Upper lobe of right lung (tissue), 1 donor: Measurements from ENCODE around the gene HSPA4L. TPM values are rescaled to one million over a fixed set of nuclear protein-coding genes. Genes with fewer than 3 reads are reported as not detected.

Experiments
- ATAC-seq: fragments of 200-7000 bp; cut with Tn5 transposase; one replicate; pipeline ENCODE4 v1.9.1; 2020; ENCODE audit warnings: mild to moderate bottlenecking, moderate library complexity
- DNase-seq: peaks from one replicate; pipeline ENCODE4 v3.0.0-alpha.2; 2020
- H3K27ac ChIP-seq: fragments of 200-600 bp; one replicate; pipeline ENCODE4 v1.8.0; 2022
- H3K27me3 ChIP-seq: fragments of 200-600 bp; one replicate; pipeline ENCODE4 v1.8.0; 2022; ENCODE audit warnings: mild to moderate bottlenecking
- H3K36me3 ChIP-seq: fragments of 200-600 bp; one replicate; pipeline ENCODE4 v1.8.0; 2022
- H3K4me1 ChIP-seq: fragments of 200-600 bp; one replicate; pipeline ENCODE4 v1.8.0; 2022
- H3K4me3 ChIP-seq: fragments of 200-600 bp; one replicate; pipeline ENCODE4 v1.8.0; 2022; ENCODE audit warnings: mild to moderate bottlenecking
- H3K9me3 ChIP-seq: fragments of 200-600 bp; one replicate; pipeline ENCODE4 v1.8.0; 2022
- intact Hi-C: fragments of 100-400 bp; cut with DNase I; formaldehyde crosslinking; loops from one replicate; pipeline ENCODE4 v1.11.0; 2022
- total RNA-seq: library from RNA; stranded (reverse); fragmentation: NEBNext Ultra II Directional; extraction: Animal tissue kit (Norgen Biotek cat#: 25700); gene quantifications from one replicate; pipeline ENCODE4 v1.2.1, GENCODE V29; 2021
- TF ChIP-seq, protein P1 (sequence below): fragments of 200-600 bp; IDR thresholded peaks from one replicate; pipeline ENCODE4 v1.8.0; 2022; ENCODE audit warnings: antibody characterized with exemption
- donor health status: DM: no; HTN: yes; CAD: no; lungs with severe emphysema.

Gene HSPA4L
- total RNA-seq, 1 donor from 2014 or later, result 5.7 TPM

GRCh38 chr4:127771535-127772275, 10.4 kb upstream of the HSPA4L start:
- no peak for ATAC-seq
- Histone ChIP-seq H3K4me1 (no peaks in the 10 kb centered on the region), H3K27me3 (no peaks in the 10 kb centered on the region), H3K9me3 (no peaks in the 10 kb centered on the region), H3K36me3 (no peaks in the 10 kb centered on the region), H3K27ac (no peak overlapping the region), H3K4me3 (no peak overlapping the region)
- no peak for DNase-seq
- intact Hi-C loops, result no loop called here
- TF ChIP-seq, protein P1, sequence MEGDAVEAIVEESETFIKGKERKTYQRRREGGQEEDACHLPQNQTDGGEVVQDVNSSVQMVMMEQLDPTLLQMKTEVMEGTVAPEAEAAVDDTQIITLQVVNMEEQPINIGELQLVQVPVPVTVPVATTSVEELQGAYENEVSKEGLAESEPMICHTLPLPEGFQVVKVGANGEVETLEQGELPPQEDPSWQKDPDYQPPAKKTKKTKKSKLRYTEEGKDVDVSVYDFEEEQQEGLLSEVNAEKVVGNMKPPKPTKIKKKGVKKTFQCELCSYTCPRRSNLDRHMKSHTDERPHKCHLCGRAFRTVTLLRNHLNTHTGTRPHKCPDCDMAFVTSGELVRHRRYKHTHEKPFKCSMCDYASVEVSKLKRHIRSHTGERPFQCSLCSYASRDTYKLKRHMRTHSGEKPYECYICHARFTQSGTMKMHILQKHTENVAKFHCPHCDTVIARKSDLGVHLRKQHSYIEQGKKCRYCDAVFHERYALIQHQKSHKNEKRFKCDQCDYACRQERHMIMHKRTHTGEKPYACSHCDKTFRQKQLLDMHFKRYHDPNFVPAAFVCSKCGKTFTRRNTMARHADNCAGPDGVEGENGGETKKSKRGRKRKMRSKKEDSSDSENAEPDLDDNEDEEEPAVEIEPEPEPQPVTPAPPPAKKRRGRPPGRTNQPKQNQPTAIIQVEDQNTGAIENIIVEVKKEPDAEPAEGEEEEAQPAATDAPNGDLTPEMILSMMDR, result no peak

DNA sequence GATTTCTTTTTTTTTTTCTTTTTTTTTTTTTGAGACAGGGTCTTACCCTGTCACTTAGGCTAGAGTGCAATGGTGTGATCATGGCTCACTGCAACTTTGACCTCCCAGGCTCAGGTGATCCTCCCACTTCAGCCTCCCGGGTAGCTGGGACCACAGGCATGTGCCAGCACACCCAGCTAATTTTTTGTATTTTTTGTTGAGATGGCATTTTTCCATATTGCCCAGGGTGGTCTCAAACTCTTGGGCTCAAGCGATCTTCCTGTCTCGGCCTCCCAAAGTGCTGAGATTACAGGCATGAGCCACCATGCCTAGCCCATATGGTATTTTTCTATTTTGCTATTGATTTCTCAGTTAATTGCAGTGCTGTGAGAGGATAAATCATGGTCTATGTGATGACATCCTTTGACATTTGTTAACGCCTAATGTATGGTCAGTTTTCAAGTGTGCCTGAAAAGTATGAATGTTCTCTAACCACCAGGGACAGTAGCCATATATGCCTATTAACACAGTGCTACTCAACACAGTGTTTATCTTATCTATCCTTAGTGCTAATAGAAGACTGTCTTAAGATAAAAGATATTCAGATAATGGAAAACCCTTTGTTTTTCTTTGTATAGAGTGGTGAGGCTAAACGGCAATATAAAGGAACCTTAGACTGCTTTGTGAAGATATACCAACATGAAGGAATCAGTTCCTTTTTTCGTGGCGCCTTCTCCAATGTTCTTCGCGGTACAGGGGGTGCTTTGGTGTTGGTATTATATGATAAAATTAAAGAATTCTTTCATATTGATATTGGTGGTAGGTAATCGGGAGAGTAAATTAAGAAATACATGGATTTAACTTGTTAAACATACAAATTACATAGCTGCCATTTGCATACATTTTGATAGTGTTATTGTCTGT, 9.1 kb upstream of the HSPA4L start:
- ATAC-seq, result no peak

GRCh38 chr4:127775843-127776242, 6.3 kb upstream of the HSPA4L start:
- no peak overlapping the region for H3K27ac ChIP-seq
- intact Hi-C loops, result no loop called here
- no peak for ATAC-seq
- no peak overlapping the region for H3K4me3 ChIP-seq
- TF ChIP-seq, protein P1, result no peak
- H3K4me1 ChIP-seq, result no peaks in the 10 kb centered on the region
- H3K27me3 ChIP-seq, result no peaks in the 10 kb centered on the region
- DNase-seq, result no peak
- no peaks in the 10 kb centered on the region for H3K9me3 ChIP-seq
- H3K36me3 ChIP-seq, result no peaks in the 10 kb centered on the region

More for the DNA sequence above, 9.1 kb upstream of the HSPA4L start:
- H3K4me1 ChIP-seq, result no peaks in the 10 kb centered on the region
- H3K9me3 ChIP-seq, result no peaks in the 10 kb centered on the region
- H3K36me3 ChIP-seq, result no peaks in the 10 kb centered on the region
- H3K27me3 ChIP-seq, result no peaks in the 10 kb centered on the region
- H3K27ac ChIP-seq, result no peak overlapping the region
- intact Hi-C loops, result no loop called here
- TF ChIP-seq, protein P1, result no peak
- no peak overlapping the region for H3K4me3 ChIP-seq
- no peak for DNase-seq

- intact Hi-C loops, result no loop called here
These were observed 5.5 kb upstream of the HSPA4L start for GRCh38 chr4:127776620-127777019.

GRCh38 chr4:127777487-127777886, 4.6 kb upstream of the HSPA4L start:
- ATAC-seq (no peak), DNase-seq (no peak)
- intact Hi-C loops, result no loop called here
- H3K36me3 ChIP-seq, result no peaks in the 10 kb centered on the region
- TF ChIP-seq, protein P1, result no peak
- no peaks in the 10 kb centered on the region for H3K4me1 ChIP-seq
- H3K27ac ChIP-seq, result no peak overlapping the region
- H3K4me3 ChIP-seq, result no peak overlapping the region
- H3K9me3 ChIP-seq, result no peaks in the 10 kb centered on the region
- H3K27me3 ChIP-seq, result no peaks in the 10 kb centered on the region

More at GRCh38 chr4:127776620-127777019, 5.5 kb upstream of the HSPA4L start:
- no peak overlapping the region for H3K27ac ChIP-seq
- H3K4me1 ChIP-seq, result no peaks in the 10 kb centered on the region
- no peak overlapping the region for H3K4me3 ChIP-seq
- ATAC-seq (no peak), DNase-seq (no peak)
- no peaks in the 10 kb centered on the region for H3K36me3 ChIP-seq
- no peaks in the 10 kb centered on the region for H3K9me3 ChIP-seq
- TF ChIP-seq, protein P1, result no peak
- no peaks in the 10 kb centered on the region for H3K27me3 ChIP-seq
